K562 (cell line): ENCODE results near the gene BLID. TPM values are rescaled to one million over a fixed set of nuclear protein-coding genes. Genes with fewer than 3 reads are reported as not detected.

Experiments used
- MED1 ChIP-seq: sonication (generic); formaldehyde crosslinking; IDR thresholded peaks from 2 replicates; pipeline ENCODE4 v1.8.1; 2023; ENCODE audit warnings: missing genetic modification reagents, borderline replicate concordance
- NFXL1 ChIP-seq: fragments of 450-650 bp; formaldehyde crosslinking; IDR thresholded peaks from 2 replicates; pipeline ENCODE4 v1.4.0; 2021; ENCODE audit warnings: mild to moderate bottlenecking
- NR3C1 ChIP-seq: sonication (generic); formaldehyde crosslinking; IDR thresholded peaks from 2 replicates; pipeline ENCODE4 v1.8.1; 2022; ENCODE audit warnings: missing genetic modification reagents
- polyA plus RNA-seq, 8 experiments: library from polyadenylated mRNA; depleted of rRNA in 4 of 8; stranded (reverse) in 5 of 8; unstranded in 3 of 8; fragments of >200 nt; fragmentation: Nextera tagmentation in 2 of 8; fragmentation: Illumina TruSeq in 1 of 8; extraction: Ambion mirVana in 2 of 8; extraction: Trizol in 1 of 8; gene quantifications; 2 replicates each; pipeline versions ENCODE4 v1.2.1 to v1.2.3, GENCODE V29; 2011 to 2014; ENCODE audit warnings: inconsistent platforms in 1 of 8, missing spikeins in 1 of 8
- total RNA-seq, 7 experiments: library from RNA; depleted of rRNA in 6 of 7; stranded (reverse); fragments of >200 nt in 6 of 7; fragmentation: Illumina TruSeq in 2 of 7; extraction: Trizol in 2 of 7; gene quantifications; 2 replicates each; pipeline versions ENCODE4 v1.2.1 to v1.2.3, GENCODE V29; 2011 to 2021; ENCODE audit warnings: low replicate concordance in 1 of 7
- TF ChIP-seq, protein P1 (sequence below): fragments of 450-650 bp; IDR thresholded peaks from 2 replicates; pipeline ENCODE4 v1.6.1; 2016; ENCODE audit warnings: low read depth
- TF ChIP-seq, protein P2 (sequence below): sonication (generic); formaldehyde crosslinking; IDR thresholded peaks from 2 replicates; pipeline ENCODE4 v1.8.1; 2022; ENCODE audit warnings: missing genetic modification reagents
- TF ChIP-seq, protein P3 (sequence below): fragments of 250-450 bp; sonication (Bioruptor Pico); IDR thresholded peaks from 2 replicates; pipeline ENCODE4 v1.5.0; 2020; ENCODE audit warnings: mild to moderate bottlenecking
- TF ChIP-seq, protein P4 (sequence below): IDR thresholded peaks from 2 replicates; pipeline ENCODE4 v1.6.1; 2016; ENCODE audit warnings: missing genetic modification characterization, missing compliant biosample characterization

The BLID gene
- total and polyA plus RNA-seq, 9 of the 15 experiments (the other 6 are each of a cell fraction or from before 2014, with no cell fraction given): not detected

DNA sequence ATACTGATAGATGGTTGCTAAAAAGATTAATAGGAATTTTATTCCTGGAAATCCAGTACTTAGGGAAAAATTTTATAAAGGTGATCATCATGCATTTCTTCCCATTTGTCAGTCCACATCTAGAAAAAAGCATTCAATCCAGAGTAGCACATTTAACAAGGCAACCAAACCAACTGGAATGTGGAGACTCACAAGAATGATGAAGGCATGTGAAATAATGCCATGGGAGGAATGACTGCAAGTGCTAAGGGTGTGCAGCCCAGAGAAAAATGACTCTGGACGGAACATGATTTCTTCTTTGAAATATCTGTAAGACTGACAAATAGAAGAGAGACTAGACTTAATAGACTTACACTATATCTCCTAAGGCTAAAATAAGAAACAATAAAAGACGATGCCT lies 33.8 kb downstream of the BLID start (continued):
- TF ChIP-seq, protein P1, sequence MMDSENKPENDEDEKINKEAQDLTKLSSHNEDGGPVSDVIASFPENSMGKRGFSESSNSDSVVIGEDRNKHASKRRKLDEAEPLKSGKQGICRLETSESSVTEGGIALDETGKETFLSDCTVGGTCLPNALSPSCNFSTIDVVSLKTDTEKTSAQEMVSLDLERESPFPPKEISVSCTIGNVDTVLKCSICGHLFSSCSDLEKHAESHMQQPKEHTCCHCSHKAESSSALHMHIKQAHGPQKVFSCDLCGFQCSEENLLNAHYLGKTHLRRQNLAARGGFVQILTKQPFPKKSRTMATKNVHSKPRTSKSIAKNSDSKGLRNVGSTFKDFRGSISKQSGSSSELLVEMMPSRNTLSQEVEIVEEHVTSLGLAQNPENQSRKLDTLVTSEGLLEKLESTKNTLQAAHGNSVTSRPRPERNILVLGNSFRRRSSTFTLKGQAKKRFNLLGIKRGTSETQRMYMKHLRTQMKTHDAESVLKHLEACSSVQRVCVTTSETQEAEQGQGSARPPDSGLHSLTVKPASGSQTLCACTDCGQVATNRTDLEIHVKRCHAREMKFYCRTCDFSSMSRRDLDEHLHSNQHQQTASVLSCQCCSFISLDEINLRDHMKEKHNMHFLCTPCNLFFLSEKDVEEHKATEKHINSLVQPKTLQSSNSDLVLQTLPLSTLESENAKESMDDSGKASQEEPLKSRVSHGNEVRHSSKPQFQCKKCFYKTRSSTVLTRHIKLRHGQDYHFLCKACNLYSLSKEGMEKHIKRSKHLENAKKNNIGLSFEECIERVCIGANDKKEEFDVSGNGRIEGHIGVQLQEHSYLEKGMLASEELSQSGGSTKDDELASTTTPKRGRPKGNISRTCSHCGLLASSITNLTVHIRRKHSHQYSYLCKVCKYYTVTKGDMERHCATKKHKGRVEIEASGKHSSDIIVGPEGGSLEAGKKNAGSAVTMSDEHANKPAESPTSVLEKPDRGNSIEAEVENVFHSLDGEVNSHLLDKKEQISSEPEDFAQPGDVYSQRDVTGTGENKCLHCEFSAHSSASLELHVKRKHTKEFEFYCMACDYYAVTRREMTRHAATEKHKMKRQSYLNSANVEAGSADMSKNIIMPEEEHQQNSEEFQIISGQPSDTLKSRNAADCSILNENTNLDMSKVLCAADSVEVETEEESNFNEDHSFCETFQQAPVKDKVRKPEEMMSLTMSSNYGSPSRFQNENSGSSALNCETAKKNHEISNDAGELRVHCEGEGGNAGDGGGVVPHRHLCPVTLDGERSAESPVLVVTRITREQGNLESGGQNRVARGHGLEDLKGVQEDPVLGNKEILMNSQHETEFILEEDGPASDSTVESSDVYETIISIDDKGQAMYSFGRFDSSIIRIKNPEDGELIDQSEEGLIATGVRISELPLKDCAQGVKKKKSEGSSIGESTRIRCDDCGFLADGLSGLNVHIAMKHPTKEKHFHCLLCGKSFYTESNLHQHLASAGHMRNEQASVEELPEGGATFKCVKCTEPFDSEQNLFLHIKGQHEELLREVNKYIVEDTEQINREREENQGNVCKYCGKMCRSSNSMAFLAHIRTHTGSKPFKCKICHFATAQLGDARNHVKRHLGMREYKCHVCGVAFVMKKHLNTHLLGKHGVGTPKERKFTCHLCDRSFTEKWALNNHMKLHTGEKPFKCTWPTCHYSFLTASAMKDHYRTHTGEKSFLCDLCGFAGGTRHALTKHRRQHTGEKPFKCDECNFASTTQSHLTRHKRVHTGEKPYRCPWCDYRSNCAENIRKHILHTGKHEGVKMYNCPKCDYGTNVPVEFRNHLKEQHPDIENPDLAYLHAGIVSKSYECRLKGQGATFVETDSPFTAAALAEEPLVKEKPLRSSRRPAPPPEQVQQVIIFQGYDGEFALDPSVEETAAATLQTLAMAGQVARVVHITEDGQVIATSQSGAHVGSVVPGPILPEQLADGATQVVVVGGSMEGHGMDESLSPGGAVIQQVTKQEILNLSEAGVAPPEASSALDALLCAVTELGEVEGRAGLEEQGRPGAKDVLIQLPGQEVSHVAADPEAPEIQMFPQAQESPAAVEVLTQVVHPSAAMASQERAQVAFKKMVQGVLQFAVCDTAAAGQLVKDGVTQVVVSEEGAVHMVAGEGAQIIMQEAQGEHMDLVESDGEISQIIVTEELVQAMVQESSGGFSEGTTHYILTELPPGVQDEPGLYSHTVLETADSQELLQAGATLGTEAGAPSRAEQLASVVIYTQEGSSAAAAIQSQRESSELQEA: no peak
- TF ChIP-seq MED1 (no peak), NFXL1 (CRISPR knock-in tag) (no peak), NR3C1 (no peak)
- TF ChIP-seq, protein P2, sequence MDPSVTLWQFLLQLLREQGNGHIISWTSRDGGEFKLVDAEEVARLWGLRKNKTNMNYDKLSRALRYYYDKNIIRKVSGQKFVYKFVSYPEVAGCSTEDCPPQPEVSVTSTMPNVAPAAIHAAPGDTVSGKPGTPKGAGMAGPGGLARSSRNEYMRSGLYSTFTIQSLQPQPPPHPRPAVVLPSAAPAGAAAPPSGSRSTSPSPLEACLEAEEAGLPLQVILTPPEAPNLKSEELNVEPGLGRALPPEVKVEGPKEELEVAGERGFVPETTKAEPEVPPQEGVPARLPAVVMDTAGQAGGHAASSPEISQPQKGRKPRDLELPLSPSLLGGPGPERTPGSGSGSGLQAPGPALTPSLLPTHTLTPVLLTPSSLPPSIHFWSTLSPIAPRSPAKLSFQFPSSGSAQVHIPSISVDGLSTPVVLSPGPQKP (CRISPR knock-in tag): no peak
- TF ChIP-seq, protein P3, sequence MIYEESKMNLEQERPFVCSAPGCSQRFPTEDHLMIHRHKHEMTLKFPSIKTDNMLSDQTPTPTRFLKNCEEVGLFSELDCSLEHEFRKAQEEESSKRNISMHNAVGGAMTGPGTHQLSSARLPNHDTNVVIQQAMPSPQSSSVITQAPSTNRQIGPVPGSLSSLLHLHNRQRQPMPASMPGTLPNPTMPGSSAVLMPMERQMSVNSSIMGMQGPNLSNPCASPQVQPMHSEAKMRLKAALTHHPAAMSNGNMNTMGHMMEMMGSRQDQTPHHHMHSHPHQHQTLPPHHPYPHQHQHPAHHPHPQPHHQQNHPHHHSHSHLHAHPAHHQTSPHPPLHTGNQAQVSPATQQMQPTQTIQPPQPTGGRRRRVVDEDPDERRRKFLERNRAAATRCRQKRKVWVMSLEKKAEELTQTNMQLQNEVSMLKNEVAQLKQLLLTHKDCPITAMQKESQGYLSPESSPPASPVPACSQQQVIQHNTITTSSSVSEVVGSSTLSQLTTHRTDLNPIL: no peak
- TF ChIP-seq, protein P4, sequence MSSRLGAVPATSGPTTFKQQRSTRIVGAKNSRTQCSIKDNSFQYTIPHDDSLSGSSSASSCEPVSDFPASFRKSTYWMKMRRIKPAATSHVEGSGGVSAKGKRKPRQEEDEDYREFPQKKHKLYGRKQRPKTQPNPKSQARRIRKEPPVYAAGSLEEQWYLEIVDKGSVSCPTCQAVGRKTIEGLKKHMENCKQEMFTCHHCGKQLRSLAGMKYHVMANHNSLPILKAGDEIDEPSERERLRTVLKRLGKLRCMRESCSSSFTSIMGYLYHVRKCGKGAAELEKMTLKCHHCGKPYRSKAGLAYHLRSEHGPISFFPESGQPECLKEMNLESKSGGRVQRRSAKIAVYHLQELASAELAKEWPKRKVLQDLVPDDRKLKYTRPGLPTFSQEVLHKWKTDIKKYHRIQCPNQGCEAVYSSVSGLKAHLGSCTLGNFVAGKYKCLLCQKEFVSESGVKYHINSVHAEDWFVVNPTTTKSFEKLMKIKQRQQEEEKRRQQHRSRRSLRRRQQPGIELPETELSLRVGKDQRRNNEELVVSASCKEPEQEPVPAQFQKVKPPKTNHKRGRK: no peak
